K562 (cell line): Measurements from ENCODE around the gene WDR93. TPM values are rescaled to one million over a fixed set of nuclear protein-coding genes. Genes with fewer than 3 reads are reported as not detected.

Experiments
- CC2D1A ChIP-seq: fragments of 450-650 bp; IDR thresholded peaks from 2 replicates; pipeline ENCODE4 v1.6.1; 2017; ENCODE audit warnings: mild to moderate bottlenecking
- CLOCK ChIP-seq: fragments of 250-450 bp; sonication (Bioruptor Pico); IDR thresholded peaks from 2 replicates; pipeline ENCODE4 v1.4.0; 2020; ENCODE audit warnings: mild to moderate bottlenecking, moderate library complexity, borderline replicate concordance
- FOXP1 ChIP-seq: sonication (generic); formaldehyde crosslinking; IDR thresholded peaks from 2 replicates; pipeline ENCODE4 v1.8.0; 2022; ENCODE audit warnings: mild to moderate bottlenecking, missing genetic modification reagents
- NFATC3 ChIP-seq: fragments of 450-650 bp; IDR thresholded peaks from 2 replicates; pipeline ENCODE4 v1.6.1; 2017; ENCODE audit warnings: mild to moderate bottlenecking
- PBX2 ChIP-seq, 2 experiments: IDR thresholded peaks in 1 of 2; conservative IDR thresholded peaks in 1 of 2; 2 replicates each; pipeline ENCODE4 v1.6.1; 2016; ENCODE audit warnings: low read depth in 2 of 2, mild to moderate bottlenecking in 1 of 2, missing compliant biosample characterization in 1 of 2, missing genetic modification characterization in 1 of 2, moderate library complexity in 1 of 2
- POLR2A ChIP-seq: fragments of 450-650 bp; conservative IDR thresholded peaks from 2 replicates; pipeline ENCODE4 v1.6.1; 2016
- SAFB2 ChIP-seq: fragments of 200-400 bp; formaldehyde crosslinking; IDR thresholded peaks from 2 replicates; pipeline ENCODE4 v1.6.1; 2018; ENCODE audit warnings: borderline replicate concordance, low read length, low read depth, moderate library complexity; ENCODE audit not compliant: severe bottlenecking
- SMARCA4 ChIP-seq: fragments of 450-650 bp; IDR thresholded peaks from 2 replicates; pipeline ENCODE4 v1.6.1; 2016
- ZBTB40 ChIP-seq, 2 experiments: fragments of 450-650 bp in 1 of 2; sonication (generic) in 1 of 2; formaldehyde crosslinking in 1 of 2; IDR thresholded peaks; 2 replicates each; pipeline versions ENCODE4 v1.7.1 to v1.9.0; 2016 to 2022; ENCODE audit warnings: inconsistent platforms in 1 of 2, mild to moderate bottlenecking in 1 of 2, missing genetic modification reagents in 1 of 2
- ZFPM2 ChIP-seq: fragments of 250-450 bp; sonication (Bioruptor Pico); IDR thresholded peaks from 2 replicates; pipeline ENCODE4 v1.5.1; 2022; ENCODE audit warnings: mild to moderate bottlenecking
- ZNF766 ChIP-seq: fragments of 200-800 bp; sonication (Bioruptor generic); conservative IDR thresholded peaks from 2 replicates; pipeline ENCODE4 v1.6.1; 2016; ENCODE audit warnings: missing genetic modification characterization, missing compliant biosample characterization
- ZNF780A ChIP-seq: fragments of 250-450 bp; sonication (Bioruptor Pico); IDR thresholded peaks from 2 replicates; pipeline ENCODE4 v1.5.0; 2021; ENCODE audit warnings: mild to moderate bottlenecking
- polyA plus RNA-seq, 8 experiments: library from polyadenylated mRNA; depleted of rRNA in 4 of 8; stranded (reverse) in 5 of 8; unstranded in 3 of 8; fragments of >200 nt; fragmentation: Nextera tagmentation in 2 of 8; fragmentation: Illumina TruSeq in 1 of 8; extraction: Ambion mirVana in 2 of 8; extraction: Trizol in 1 of 8; gene quantifications; 2 replicates each; pipeline versions ENCODE4 v1.2.1 to v1.2.3, GENCODE V29; 2011 to 2014; ENCODE audit warnings: inconsistent platforms in 1 of 8, missing spikeins in 1 of 8
- total RNA-seq, 7 experiments: library from RNA; depleted of rRNA in 6 of 7; stranded (reverse); fragments of >200 nt in 6 of 7; fragmentation: Illumina TruSeq in 2 of 7; extraction: Trizol in 2 of 7; gene quantifications; 2 replicates each; pipeline versions ENCODE4 v1.2.1 to v1.2.3, GENCODE V29; 2011 to 2021; ENCODE audit warnings: low replicate concordance in 1 of 7

Gene WDR93
- total and polyA plus RNA-seq, 9 of the 15 experiments (the other 6 are each of a cell fraction or from before 2014, with no cell fraction given): not detected

GRCh38 chr15:89750560-89751542, 60.2 kb downstream of the WDR93 start, which contains the start of gene MESP1 (continued):
- TF ChIP-seq ZNF766 (CRISPR knock-in tag) (no peak), FOXP1 (CRISPR knock-in tag) (peak; percentile 91; the same call in 1 of the 2 replicates), CC2D1A (no peak), POLR2A (no peak; the same call in 1 of the 2 replicates), ZFPM2 (CRISPR knock-in tag) (no peak), ZBTB40 (IDR thresholded peaks at IDR 0.05) (no peak), ZBTB40 (CRISPR knock-in tag; IDR thresholded peaks at IDR 0.05) (no peak), ZNF780A (CRISPR knock-in tag) (no peak), SMARCA4 (no peak), PBX2 (CRISPR knock-in tag; IDR thresholded peaks at IDR 0.05; ENCODE audit: low read depth) (no peak), PBX2 (tag; conservative IDR thresholded peaks at IDR 0.05; ENCODE audit: low read depth) (no peak), CLOCK (CRISPR knock-in tag) (no peak), NFATC3 (no peak), SAFB2 (no peak)
